Thymus (tissue), 11 donors: ENCODE results near the gene ZNF425. TPM values are rescaled to one million over a fixed set of nuclear protein-coding genes. Genes with fewer than 3 reads are reported as not detected.
A peak's percentile ranks its signal among the peaks of the same experiment; 100 is the strongest.

Experiments
- DNase-seq, 9 donors: peaks; one replicate each; pipeline ENCODE4 v3.0.0-alpha.2; 2013; ENCODE audit warnings: low spot score in 9 of 9, low read depth in 6 of 9, missing footprints in 1 of 9
- H3K27ac ChIP-seq, 2 donors: one replicate each; pipeline ENCODE4 v1.5.1; 2013; ENCODE audit warnings: control low read depth in 1 of 2, low read depth in 1 of 2, low read length in 1 of 2, mild to moderate bottlenecking in 1 of 2, moderate library complexity in 1 of 2
- H3K27me3 ChIP-seq, 2 donors: one replicate each; pipeline ENCODE4 v1.5.1; 2013; ENCODE audit warnings: low read length in 1 of 2; ENCODE audit not compliant: control insufficient read depth in 2 of 2, insufficient read depth in 1 of 2
- H3K36me3 ChIP-seq, 2 donors: one replicate each; pipeline ENCODE4 v1.5.1; 2013; ENCODE audit warnings: low read length in 1 of 2, mild to moderate bottlenecking in 1 of 2, moderate library complexity in 1 of 2; ENCODE audit not compliant: control insufficient read depth in 2 of 2, insufficient read depth in 2 of 2
- H3K4me1 ChIP-seq, 2 donors: one replicate each; pipeline ENCODE4 v1.5.1; 2013; ENCODE audit warnings: low read length in 2 of 2; ENCODE audit not compliant: control insufficient read depth in 2 of 2, insufficient read depth in 2 of 2
- H3K4me3 ChIP-seq, 2 donors: one replicate each; pipeline ENCODE4 v1.5.1; 2013; ENCODE audit warnings: low read length in 2 of 2, control low read depth in 1 of 2, mild to moderate bottlenecking in 1 of 2
- H3K9me3 ChIP-seq, 2 donors: one replicate each; pipeline ENCODE4 v1.5.1; 2013; ENCODE audit warnings: low read length in 1 of 2, mild to moderate bottlenecking in 1 of 2; ENCODE audit not compliant: control insufficient read depth in 2 of 2, insufficient read depth in 1 of 2
- WGBS: extraction: QIAGEN DNeasy Blood & Tissue Kit; methylation state at CpG from one replicate; pipeline ENCODE4 v1.1.7; 2013; 5-methylcytosine and 5-hydroxymethylcytosine counted together
- polyA plus RNA-seq: library from polyadenylated mRNA; stranded (reverse); fragments of 200-250 nt; gene quantifications from one replicate; pipeline ENCODE4 v1.2.3, GENCODE V29; 2013
- total RNA-seq: library from RNA; stranded (reverse); fragments of 120-200 nt; gene quantifications from one replicate; pipeline ENCODE4 v1.2.4, GENCODE V29; 2013
- donor health status: healthy.

Gene ZNF425
- total and polyA plus RNA-seq, 2 donors: 1.6 to 2.2 TPM

GRCh38 chr7:149140831-149141230, 14.7 kb upstream of the ZNF425 start:
- H3K27me3 ChIP-seq: no peaks in the 10 kb centered on the region
- DNase-seq: no peak

DNA sequence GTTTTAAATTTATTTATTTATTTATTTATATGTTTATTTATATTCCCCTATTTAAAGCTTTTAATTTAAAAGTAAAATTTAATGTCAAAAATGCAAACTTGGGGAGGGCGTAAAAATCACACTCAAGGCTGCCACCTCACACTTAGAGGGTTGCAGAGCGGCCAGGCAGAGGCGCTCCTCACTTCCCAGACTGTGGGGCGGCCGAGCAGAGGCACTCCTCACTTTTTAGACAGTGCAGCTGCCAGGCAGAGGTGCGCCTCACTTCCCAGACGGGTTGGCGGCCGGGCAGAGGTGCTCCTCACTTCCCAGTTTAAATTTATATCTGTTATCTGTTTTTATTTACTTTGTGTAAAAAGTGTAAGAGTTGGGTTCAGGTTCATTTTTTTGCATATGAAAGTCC, 10.0 kb upstream of the ZNF425 start:
- H3K27ac ChIP-seq: no peak overlapping the region
- peaks cover 9 to 11% of the 10 kb centered on the region in 2 donors for H3K36me3 ChIP-seq
- no peak for DNase-seq
- H3K4me1 ChIP-seq: no peaks in the 10 kb centered on the region
- H3K9me3 ChIP-seq: peaks cover 1 to 9% of the 10 kb centered on the region in 2 donors
- 98% methylated on average over 9 of the region's 9 CpGs for WGBS
- no peaks in the 10 kb centered on the region for H3K27me3 ChIP-seq
- H3K4me3 ChIP-seq: no peak overlapping the region

More at GRCh38 chr7:149140831-149141230, 14.7 kb upstream of the ZNF425 start:
- Histone ChIP-seq H3K4me1 (peaks cover 5 to 8% of the 10 kb centered on the region in 2 donors), H3K36me3 (no peaks in the 10 kb centered on the region), H3K9me3 (no peaks in the 10 kb centered on the region), H3K4me3 (no peak overlapping the region), H3K27ac (no peak overlapping the region)
- 97% methylated on average over 3 of the region's 3 CpGs for WGBS

GRCh38 chr7:149133028-149133710, 7.0 kb upstream of the ZNF425 start:
- 95% methylated on average over 2 of the region's 2 CpGs for WGBS
- peaks cover 17 to 20% of the 10 kb centered on the region in 2 donors for H3K36me3 ChIP-seq
- no peak overlapping the region for H3K4me3 ChIP-seq
- peaks cover 0 to 3% of the 10 kb centered on the region in 2 donors for H3K4me1 ChIP-seq
- no peaks in the 10 kb centered on the region for H3K27me3 ChIP-seq
- H3K9me3 ChIP-seq: peaks cover 4 to 19% of the 10 kb centered on the region in 2 donors
- DNase-seq: no peak
- H3K27ac ChIP-seq: no peak overlapping the region

DNA sequence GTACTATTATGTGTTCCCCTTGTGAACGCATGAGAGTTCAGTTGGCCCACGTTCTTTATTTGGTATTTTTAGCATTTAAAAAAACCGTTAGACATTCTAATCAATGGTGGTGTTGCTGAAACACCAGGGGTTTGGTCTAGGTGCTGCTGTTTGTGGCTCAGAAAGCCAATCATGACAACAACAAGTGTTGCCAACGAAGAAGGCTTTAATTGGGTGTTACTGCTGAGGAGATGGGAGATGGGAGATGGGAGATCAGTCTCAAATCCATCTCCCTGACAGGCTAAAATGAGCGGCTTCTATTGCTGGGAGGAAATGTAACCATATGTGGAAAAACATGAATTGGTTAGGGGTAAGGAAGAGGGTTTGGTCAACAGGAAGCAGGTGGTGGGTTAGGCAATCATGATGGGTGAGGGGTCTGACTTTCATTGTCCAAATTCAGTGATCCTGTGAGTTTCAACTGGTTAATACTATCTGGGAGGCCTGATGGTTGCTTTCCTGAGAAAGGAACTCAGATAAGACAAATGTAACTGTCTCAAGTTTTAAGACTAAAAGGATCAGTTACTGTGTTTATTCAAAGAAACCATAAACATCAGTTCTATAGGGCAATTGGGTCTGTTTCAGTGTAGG, 4.6 kb upstream of the ZNF425 start:
- DNase-seq: no peak
- H3K27me3 ChIP-seq: no peaks in the 10 kb centered on the region
- no peak overlapping the region for H3K27ac ChIP-seq
- 97% methylated on average over 5 of the region's 5 CpGs for WGBS
- H3K4me1 ChIP-seq: peaks cover 0 to 8% of the 10 kb centered on the region in 2 donors
- H3K4me3 ChIP-seq: no peak overlapping the region
- H3K9me3 ChIP-seq: peaks cover 4 to 19% of the 10 kb centered on the region in 2 donors
- peaks cover 17 to 20% of the 10 kb centered on the region in 2 donors for H3K36me3 ChIP-seq

DNA sequence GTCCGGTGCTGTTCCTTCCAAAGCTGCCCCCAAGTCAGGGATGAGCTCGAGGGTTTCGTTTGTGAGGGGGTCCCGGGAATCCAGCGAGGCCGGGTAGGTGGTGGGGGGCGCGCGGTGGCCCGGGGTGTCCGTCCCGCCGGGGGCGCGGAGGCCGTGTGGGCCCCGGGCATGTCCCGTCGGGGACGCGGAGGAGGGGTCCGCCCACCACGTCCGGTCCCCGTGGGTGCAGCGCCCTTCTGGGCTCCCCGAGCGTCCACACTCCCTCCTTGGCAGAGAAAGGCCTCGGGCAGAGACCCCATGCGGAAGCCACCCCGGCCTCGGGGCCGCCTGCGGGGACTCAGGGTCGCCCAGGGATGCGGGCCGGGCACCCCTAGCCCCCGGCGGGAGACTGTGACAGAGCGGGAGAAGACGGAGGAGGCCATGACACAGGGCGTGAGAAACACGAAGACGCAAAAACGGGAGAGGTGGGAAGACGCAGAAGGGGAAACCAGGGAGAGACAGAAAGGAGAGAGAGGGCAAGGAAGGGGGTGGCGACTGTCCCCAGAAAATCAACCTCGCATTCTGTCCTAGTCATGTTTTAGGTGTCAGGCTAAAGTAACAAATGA, 640 bp upstream of the ZNF425 start:
- peaks cover 4 to 15% of the 10 kb centered on the region in 2 donors for H3K9me3 ChIP-seq
- H3K36me3 ChIP-seq: peaks cover 11 to 12% of the 10 kb centered on the region in 2 donors
- peaks cover 4 to 13% of the 10 kb centered on the region in 2 donors for H3K4me1 ChIP-seq
- peak overlapping the region; percentile 92 to 96 for H3K27ac ChIP-seq
- under 1% methylated on average over 48 of the region's 48 CpGs for WGBS
- H3K4me3 ChIP-seq: peak overlapping the region; percentile 93 to 97
- H3K27me3 ChIP-seq: no peaks in the 10 kb centered on the region
- DNase-seq: peak in 7 of 9 donors; percentile 34 to 76 (median 46)

DNA sequence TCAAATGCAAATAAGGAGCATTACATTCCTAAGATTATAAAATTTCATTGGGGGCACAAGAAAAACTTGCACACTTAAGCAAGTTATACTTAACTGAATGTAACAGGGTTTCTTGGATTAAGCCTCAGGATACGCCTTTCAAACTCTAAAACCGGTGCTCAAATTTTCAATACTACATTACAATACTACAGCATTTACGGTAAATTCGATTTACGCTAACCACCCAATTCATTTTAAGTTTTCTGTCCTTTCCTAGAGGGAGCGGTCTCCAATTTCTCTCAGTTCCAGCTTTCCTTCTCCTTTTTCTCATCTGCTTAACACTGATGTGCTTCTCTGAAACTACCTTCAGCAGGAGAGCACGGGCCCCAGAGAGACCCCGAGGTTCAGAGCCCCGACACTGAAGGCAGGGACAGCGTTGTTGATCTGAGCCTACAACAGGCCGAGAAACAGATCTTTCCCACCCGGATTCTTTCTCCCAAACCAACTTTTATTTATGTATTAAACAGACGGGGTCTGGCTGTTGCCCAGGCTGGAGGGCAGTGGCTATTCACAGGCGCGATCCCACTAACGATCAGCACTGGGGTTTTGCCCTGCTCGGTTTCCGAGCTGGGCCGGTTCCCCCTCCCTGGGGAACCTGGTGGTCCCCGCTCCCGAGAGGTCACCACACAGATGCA, 798 bp downstream of the ZNF425 start:
- peaks cover 0 to 5% of the 10 kb centered on the region in 2 donors for H3K9me3 ChIP-seq
- H3K4me3 ChIP-seq: peak overlapping the region; percentile 93 to 97
- H3K27me3 ChIP-seq: no peaks in the 10 kb centered on the region
- 8% methylated on average over 21 of the region's 21 CpGs for WGBS
- peak in 2 of 9 donors; percentile 15 to 43 for DNase-seq
- H3K4me1 ChIP-seq: peaks cover 4 to 13% of the 10 kb centered on the region in 2 donors
- H3K36me3 ChIP-seq: peaks cover 2 to 5% of the 10 kb centered on the region in 2 donors
- peak overlapping the region; percentile 81 to 85 for H3K27ac ChIP-seq

GRCh38 chr7:149109969-149110368, 16.2 kb downstream of the ZNF425 start:
- WGBS: 95% methylated on average over 12 of the region's 12 CpGs
- no peak overlapping the region for H3K4me3 ChIP-seq
- DNase-seq: no peak

GRCh38 chr7:149104749-149105148, 21.4 kb downstream of the ZNF425 start:
- WGBS: 98% methylated on average over 25 of the region's 25 CpGs
- no peak overlapping the region for H3K4me3 ChIP-seq
- DNase-seq: no peak

More at GRCh38 chr7:149109969-149110368, 16.2 kb downstream of the ZNF425 start:
- no peaks in the 10 kb centered on the region for H3K36me3 ChIP-seq
- H3K4me1 ChIP-seq: no peaks in the 10 kb centered on the region
- H3K27me3 ChIP-seq: no peaks in the 10 kb centered on the region
- no peak overlapping the region for H3K27ac ChIP-seq
- no peaks in the 10 kb centered on the region for H3K9me3 ChIP-seq

More at GRCh38 chr7:149104749-149105148, 21.4 kb downstream of the ZNF425 start:
- H3K36me3 ChIP-seq: no peaks in the 10 kb centered on the region
- no peaks in the 10 kb centered on the region for H3K27me3 ChIP-seq
- H3K4me1 ChIP-seq: no peaks in the 10 kb centered on the region
- H3K27ac ChIP-seq: no peak overlapping the region
- no peaks in the 10 kb centered on the region for H3K9me3 ChIP-seq
